Lung microvascular endothelial cell (primary cell): ENCODE results near the gene C9orf50. TPM values are rescaled to one million over a fixed set of nuclear protein-coding genes. Genes with fewer than 3 reads are reported as not detected.

Experiments
- DNase-seq, 2 donors: peaks; one replicate each; pipeline versions ENCODE4 v3.0.0 to v3.0.0-alpha.2; 2010; ENCODE audit warnings: low read depth in 2 of 2
- total RNA-seq: library from RNA; depleted of rRNA; stranded (reverse); fragments of >200 nt; gene quantifications from 2 replicates; pipeline ENCODE4 v1.2.1, GENCODE V29; 2014

Gene C9orf50
- total RNA-seq, 1 donor from 2014 or later, result not detected

GRCh38 chr9:129591916-129592315, 29.0 kb downstream of the C9orf50 start:
- no peak for DNase-seq

GRCh38 chr9:129590466-129590865, 30.4 kb downstream of the C9orf50 start:
- no peak for DNase-seq

- DNase-seq, result no peak
Measured at GRCh38 chr9:129587487-129588262, 33.2 kb downstream of the C9orf50 start.

- no peak for DNase-seq
Measured at GRCh38 chr9:129586685-129587084, 34.2 kb downstream of the C9orf50 start.

GRCh38 chr9:129586245-129586644, 34.7 kb downstream of the C9orf50 start:
- DNase-seq, result no peak

GRCh38 chr9:129585352-129585751, 35.5 kb downstream of the C9orf50 start:
- no peak for DNase-seq

GRCh38 chr9:129584136-129584535, 36.8 kb downstream of the C9orf50 start:
- DNase-seq, result peak; percentile 70 to 74

GRCh38 chr9:129583308-129584038, 37.4 kb downstream of the C9orf50 start:
- DNase-seq, result no peak

GRCh38 chr9:129582855-129583254, 38.0 kb downstream of the C9orf50 start:
- no peak for DNase-seq

- DNase-seq, result no peak
Measured at GRCh38 chr9:129581505-129582189, 39.3 kb downstream of the C9orf50 start.

GRCh38 chr9:129580211-129580915, 40.5 kb downstream of the C9orf50 start:
- no peak for DNase-seq

- DNase-seq, result no peak
Measured at GRCh38 chr9:129579294-129579693, 41.6 kb downstream of the C9orf50 start.

GRCh38 chr9:129576546-129577543, 44.1 kb downstream of the C9orf50 start:
- DNase-seq, result peak; percentile 93 to 94

GRCh38 chr9:129575818-129576217, 45.1 kb downstream of the C9orf50 start:
- DNase-seq, result no peak

GRCh38 chr9:129574911-129575585, 45.9 kb downstream of the C9orf50 start:
- DNase-seq, result no peak

GRCh38 chr9:129573977-129574376, 46.9 kb downstream of the C9orf50 start:
- DNase-seq, result no peak

- no peak for DNase-seq
Measured at GRCh38 chr9:129572517-129572916, 48.4 kb downstream of the C9orf50 start.

- DNase-seq, result no peak
Measured at GRCh38 chr9:129572052-129572425, 48.9 kb downstream of the C9orf50 start.

- no peak for DNase-seq
Measured at GRCh38 chr9:129571298-129572051, 49.4 kb downstream of the C9orf50 start.
